Thyroid gland (tissue), 4 donors: ENCODE measurements around the gene MPP3. TPM values are rescaled to one million over a fixed set of nuclear protein-coding genes. Genes with fewer than 3 reads are reported as not detected.

ENCODE experiments used
- DNase-seq, 2 donors: peaks; one replicate each; pipeline ENCODE4 v3.0.0-alpha.2; 2019
- H3K27ac ChIP-seq, 3 donors: fragments of 200-600 bp; sonication (generic); 1 replicate in 2 of 3; 2 replicates in 1 of 3; pipeline ENCODE4 v1.5.1; 2016 to 2019; ENCODE audit warnings: mild to moderate bottlenecking in 1 of 3, moderate library complexity in 1 of 3
- H3K27me3 ChIP-seq: fragments of 200-600 bp; sonication (generic); one replicate; pipeline ENCODE4 v1.5.1; 2019
- H3K36me3 ChIP-seq, 2 donors: fragments of 200-600 bp; sonication (generic); one replicate each; pipeline ENCODE4 v1.5.1; 2016 to 2019
- H3K4me1 ChIP-seq, 2 donors: fragments of 200-600 bp; sonication (generic); one replicate each; pipeline ENCODE4 v1.5.1; 2017 to 2019
- H3K4me3 ChIP-seq, 3 donors: fragments of 200-600 bp; sonication (generic); replicated peaks in 1 of 3; 1 replicate in 2 of 3; 2 replicates in 1 of 3; pipeline ENCODE4 v1.5.1; 2016; ENCODE audit warnings: mild to moderate bottlenecking in 1 of 3
- H3K9me3 ChIP-seq: fragments of 200-600 bp; sonication (generic); one replicate; pipeline ENCODE4 v1.5.1; 2017
- CTCF ChIP-seq, 6 experiments: fragments of 200-600 bp in 3 of 6; fragments of 450-650 bp in 3 of 6; sonication (generic) in 3 of 6; IDR thresholded peaks; one replicate each; pipeline ENCODE4 v1.5.1; 2016 to 2019; ENCODE audit warnings: antibody characterized with exemption in 6 of 6, mild to moderate bottlenecking in 2 of 6, inconsistent platforms in 1 of 6, moderate library complexity in 1 of 6
- POLR2A ChIP-seq, 2 donors: fragments of 450-650 bp; IDR thresholded peaks; one replicate each; pipeline ENCODE4 v1.6.1; 2017; ENCODE audit warnings: antibody characterized with exemption in 2 of 2, mild to moderate bottlenecking in 2 of 2, moderate library complexity in 1 of 2
- WGBS, 2 donors: methylation state at CpG; one replicate each; pipeline ENCODE4 v1.1.5; 2017; 5-methylcytosine and 5-hydroxymethylcytosine counted together
- intact Hi-C: fragments of 100-400 bp; cut with DNase I; formaldehyde crosslinking; loops from one replicate; pipeline ENCODE4 v1.15.1; 2023
- total RNA-seq, 4 donors: library from RNA; depleted of rRNA; stranded (reverse); fragments of >200 nt; gene quantifications; one replicate each; pipeline ENCODE4 v1.2.3, GENCODE V29; 2016

Gene MPP3
- total RNA-seq, 4 donors from 2014 or later, result 7.1 to 20.5 (median 15.4) TPM

GRCh38 chr17:43860077-43860725 is 27.3 kb upstream of the MPP3 start:
- WGBS, 2 donors, result 83 to 84% methylated on average over 9 to 12 of the region's 12 CpGs
- TF ChIP-seq POLR2A (IDR thresholded peaks at IDR 0.05), result no peak
- TF ChIP-seq CTCF (IDR thresholded peaks at IDR 0.05), result no peak
- no peak overlapping the region for H3K27ac ChIP-seq

GRCh38 chr17:43857957-43858600 is 25.1 kb upstream of the MPP3 start:
- 68% methylated on average over 6 to 12 of the region's 12 CpGs for WGBS, 2 donors
- Histone ChIP-seq H3K27me3 (no peaks in the 10 kb centered on the region), H3K4me3 (no peak overlapping the region), H3K36me3 (no peaks in the 10 kb centered on the region), H3K27ac (no peak overlapping the region), H3K9me3 (no peaks in the 10 kb centered on the region), H3K4me1 (peaks cover 0 to 9% of the 10 kb centered on the region in 2 donors)
- DNase-seq, result no peak
- intact Hi-C loops, result loop anchor here (10.0 kb wide), 1 partner anchor 163 kb away; no protein-coding TSS in a partner anchor
- TF ChIP-seq CTCF (IDR thresholded peaks at IDR 0.05) (no peak), POLR2A (IDR thresholded peaks at IDR 0.05) (no peak)

More at GRCh38 chr17:43860077-43860725, 27.3 kb upstream of the MPP3 start:
- Histone ChIP-seq H3K27me3 (no peaks in the 10 kb centered on the region), H3K4me3 (no peak overlapping the region), H3K4me1 (peaks cover 0 to 9% of the 10 kb centered on the region in 2 donors), H3K9me3 (no peaks in the 10 kb centered on the region), H3K36me3 (no peaks in the 10 kb centered on the region)
- DNase-seq, result no peak
- intact Hi-C loops, result no loop called here

- intact Hi-C loops, result loop anchor here (10.0 kb wide), 1 partner anchor 162 kb away; no protein-coding TSS in a partner anchor
- TF ChIP-seq POLR2A (IDR thresholded peaks at IDR 0.05) (no peak), CTCF (IDR thresholded peaks at IDR 0.05) (no peak)
Observed at GRCh38 chr17:43857141-43857540, 24.2 kb upstream of the MPP3 start.

GRCh38 chr17:43856141-43856540 is 23.2 kb upstream of the MPP3 start:
- WGBS, 2 donors, result 82 to 83% methylated on average over 3 of the region's 3 CpGs
- no peaks in the 10 kb centered on the region for H3K27me3 ChIP-seq
- intact Hi-C loops, result loop anchor here (10.0 kb wide), 1 partner anchor 161 kb away; no protein-coding TSS in a partner anchor
- DNase-seq, result no peak
- H3K4me1 ChIP-seq, result peaks cover 0 to 8% of the 10 kb centered on the region in 2 donors
- TF ChIP-seq CTCF (IDR thresholded peaks at IDR 0.05), result no peak
- TF ChIP-seq POLR2A (IDR thresholded peaks at IDR 0.05), result no peak
- H3K4me3 ChIP-seq, result no peak overlapping the region
- H3K36me3 ChIP-seq, result no peaks in the 10 kb centered on the region
- H3K9me3 ChIP-seq, result no peaks in the 10 kb centered on the region
- H3K27ac ChIP-seq, result no peak overlapping the region

More at GRCh38 chr17:43857141-43857540, 24.2 kb upstream of the MPP3 start:
- WGBS, 2 donors, result 94 to 96% methylated on average over 5 of the region's 5 CpGs
- Histone ChIP-seq H3K27me3 (no peaks in the 10 kb centered on the region), H3K4me1 (peaks cover 0 to 9% of the 10 kb centered on the region in 2 donors), H3K27ac (no peak overlapping the region), H3K4me3 (no peak overlapping the region), H3K9me3 (no peaks in the 10 kb centered on the region), H3K36me3 (no peaks in the 10 kb centered on the region)
- no peak for DNase-seq

- no peak for TF ChIP-seq POLR2A (IDR thresholded peaks at IDR 0.05)
- TF ChIP-seq CTCF (IDR thresholded peaks at IDR 0.05), result no peak
- no peak overlapping the region for H3K4me3 ChIP-seq
- H3K27me3 ChIP-seq, result no peaks in the 10 kb centered on the region
- no peaks in the 10 kb centered on the region for H3K36me3 ChIP-seq
- no peak overlapping the region for H3K27ac ChIP-seq
- WGBS, 2 donors, result 90 to 97% methylated on average over 5 to 9 of the region's 9 CpGs
- H3K4me1 ChIP-seq, result peaks cover 0 to 2% of the 10 kb centered on the region in 2 donors
- no peaks in the 10 kb centered on the region for H3K9me3 ChIP-seq
- DNase-seq, result no peak
- intact Hi-C loops, result loop anchor here (10.0 kb wide), 1 partner anchor 160 kb away; no protein-coding TSS in a partner anchor
Observed at GRCh38 chr17:43855061-43855460, 22.1 kb upstream of the MPP3 start.
